AG04450 (cell line): ENCODE measurements around the gene DOP1A. TPM values are rescaled to one million over a fixed set of nuclear protein-coding genes. Genes with fewer than 3 reads are reported as not detected.

Experiments used
- CTCF ChIA-PET: fragments of 300-600, 350-600 bp; formaldehyde crosslinking; extraction: SDS; loops from one replicate; lab custom pipeline; 2022; ENCODE audit warnings: antibody characterized with exemption, inconsistent platforms; lab: Charles Lee
- POLR2A ChIA-PET: fragments of 350-600 bp; formaldehyde crosslinking; extraction: SDS; loops from one replicate; lab custom pipeline; 2021; ENCODE audit warnings: antibody characterized with exemption, inconsistent platforms; lab: Yijun Ruan, JAX
- DNase-seq: peaks from one replicate; pipeline ENCODE4 v3.0.0-alpha.2; 2011; ENCODE audit warnings: low read depth, low spot score
- H3K27ac ChIP-seq: one replicate; pipeline ENCODE4 v1.5.1; 2012; ENCODE audit warnings: low read depth, low read length, control low read depth
- H3K27me3 ChIP-seq: one replicate; pipeline ENCODE4 v1.6.0; 2012; ENCODE audit warnings: low read length; ENCODE audit not compliant: control insufficient read depth, insufficient read depth
- H3K4me3 ChIP-seq: 2 replicates; pipeline ENCODE4 v1.5.1; 2011; ENCODE audit warnings: mild to moderate bottlenecking, low read depth, low read length, control low read depth
- H3K9me3 ChIP-seq: 2 replicates; pipeline ENCODE4 v1.5.1; 2012; ENCODE audit warnings: low read length; ENCODE audit not compliant: control insufficient read depth, insufficient read depth
- polyA plus RNA-seq: library from polyadenylated mRNA; depleted of rRNA; stranded (reverse); fragments of >200 nt; gene quantifications from 2 replicates; pipeline ENCODE4 v1.2.3, GENCODE V29; 2011
- TF ChIP-seq, protein P1 (sequence below): IDR thresholded peaks from 2 replicates; pipeline ENCODE4 v1.5.1; 2011; ENCODE audit warnings: low read depth, low read length, control low read depth, inconsistent platforms

The DOP1A gene
- polyA plus RNA-seq, 1 experiment, result 14.6 TPM

GRCh38 chr6:83072726-83073125 is 5.3 kb downstream of the DOP1A start:
- DNase-seq, result no peak
- H3K27me3 ChIP-seq, result no peaks in the 10 kb centered on the region
- ChIA-PET CTCF (interaction anchor here (0.6 to 9.1 kb wide), 4 partner anchors 15 to 437 kb away, joined by 3 to 384 read pairs (median 6); partner anchors contain the start of gene PRSS35), POLR2A (no interaction called here)
- H3K4me3 ChIP-seq, result no peak overlapping the region
- TF ChIP-seq, protein P1, sequence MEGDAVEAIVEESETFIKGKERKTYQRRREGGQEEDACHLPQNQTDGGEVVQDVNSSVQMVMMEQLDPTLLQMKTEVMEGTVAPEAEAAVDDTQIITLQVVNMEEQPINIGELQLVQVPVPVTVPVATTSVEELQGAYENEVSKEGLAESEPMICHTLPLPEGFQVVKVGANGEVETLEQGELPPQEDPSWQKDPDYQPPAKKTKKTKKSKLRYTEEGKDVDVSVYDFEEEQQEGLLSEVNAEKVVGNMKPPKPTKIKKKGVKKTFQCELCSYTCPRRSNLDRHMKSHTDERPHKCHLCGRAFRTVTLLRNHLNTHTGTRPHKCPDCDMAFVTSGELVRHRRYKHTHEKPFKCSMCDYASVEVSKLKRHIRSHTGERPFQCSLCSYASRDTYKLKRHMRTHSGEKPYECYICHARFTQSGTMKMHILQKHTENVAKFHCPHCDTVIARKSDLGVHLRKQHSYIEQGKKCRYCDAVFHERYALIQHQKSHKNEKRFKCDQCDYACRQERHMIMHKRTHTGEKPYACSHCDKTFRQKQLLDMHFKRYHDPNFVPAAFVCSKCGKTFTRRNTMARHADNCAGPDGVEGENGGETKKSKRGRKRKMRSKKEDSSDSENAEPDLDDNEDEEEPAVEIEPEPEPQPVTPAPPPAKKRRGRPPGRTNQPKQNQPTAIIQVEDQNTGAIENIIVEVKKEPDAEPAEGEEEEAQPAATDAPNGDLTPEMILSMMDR, result no peak
- H3K27ac ChIP-seq, result no peak overlapping the region
- no peaks in the 10 kb centered on the region for H3K9me3 ChIP-seq

GRCh38 chr6:83073615-83074014 is 6.1 kb downstream of the DOP1A start:
- ChIA-PET CTCF (interaction anchor here (1.3 to 3.0 kb wide), 2 partner anchors 7 to 141 kb away, joined by 3 to 42 read pairs; partner anchors contain the start of genes DOP1A and UBE3D), POLR2A (no interaction called here)
- DNase-seq, result no peak
- Histone ChIP-seq H3K27me3 (no peaks in the 10 kb centered on the region), H3K27ac (no peak overlapping the region), H3K4me3 (no peak overlapping the region), H3K9me3 (no peaks in the 10 kb centered on the region)
- TF ChIP-seq, protein P1, result no peak

- Histone ChIP-seq H3K9me3 (no peaks in the 10 kb centered on the region), H3K4me3 (no peak overlapping the region), H3K27ac (no peak overlapping the region), H3K27me3 (no peaks in the 10 kb centered on the region)
- TF ChIP-seq, protein P1, result no peak
- DNase-seq, result no peak
- POLR2A ChIA-PET, result no interaction called here
- CTCF ChIA-PET, result interaction anchor here (1.6 to 5.2 kb wide), 2 partner anchors 17 to 131 kb away, joined by 7 to 52 read pairs; partner anchors contain the start of genes DOP1A and UBE3D
Observed at GRCh38 chr6:83083476-83083875, 16.0 kb downstream of the DOP1A start.

DNA sequence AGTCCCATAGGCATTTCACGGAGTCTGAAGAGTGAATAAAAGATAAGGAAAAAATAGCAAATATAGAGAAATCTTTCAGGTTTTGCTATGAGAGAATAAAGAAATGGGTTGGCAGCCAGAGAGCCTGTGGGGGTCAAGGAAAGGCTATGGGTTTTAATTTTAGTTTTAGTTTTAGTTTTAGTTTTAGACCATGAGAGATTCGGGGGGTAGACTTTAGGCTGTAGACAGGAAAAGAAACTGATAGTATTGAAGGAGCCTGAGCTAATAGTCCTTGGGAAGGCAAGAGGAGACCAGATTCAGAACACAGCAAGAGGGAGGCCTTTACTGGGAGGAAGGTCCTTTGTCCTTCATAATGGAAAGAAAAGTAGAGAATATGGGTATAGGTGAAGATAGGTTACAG is 19.3 kb downstream of the DOP1A start:
- Histone ChIP-seq H3K27me3 (no peaks in the 10 kb centered on the region), H3K4me3 (no peak overlapping the region), H3K9me3 (no peaks in the 10 kb centered on the region), H3K27ac (no peak overlapping the region)
- TF ChIP-seq, protein P1, result no peak
- CTCF ChIA-PET, result interaction anchor here (5.2 kb wide), 1 partner anchor 20 kb away, joined by 52 read pairs; the partner anchor contains the start of genes DOP1A and UBE3D
- DNase-seq, result no peak
- POLR2A ChIA-PET, result no interaction called here

DNA sequence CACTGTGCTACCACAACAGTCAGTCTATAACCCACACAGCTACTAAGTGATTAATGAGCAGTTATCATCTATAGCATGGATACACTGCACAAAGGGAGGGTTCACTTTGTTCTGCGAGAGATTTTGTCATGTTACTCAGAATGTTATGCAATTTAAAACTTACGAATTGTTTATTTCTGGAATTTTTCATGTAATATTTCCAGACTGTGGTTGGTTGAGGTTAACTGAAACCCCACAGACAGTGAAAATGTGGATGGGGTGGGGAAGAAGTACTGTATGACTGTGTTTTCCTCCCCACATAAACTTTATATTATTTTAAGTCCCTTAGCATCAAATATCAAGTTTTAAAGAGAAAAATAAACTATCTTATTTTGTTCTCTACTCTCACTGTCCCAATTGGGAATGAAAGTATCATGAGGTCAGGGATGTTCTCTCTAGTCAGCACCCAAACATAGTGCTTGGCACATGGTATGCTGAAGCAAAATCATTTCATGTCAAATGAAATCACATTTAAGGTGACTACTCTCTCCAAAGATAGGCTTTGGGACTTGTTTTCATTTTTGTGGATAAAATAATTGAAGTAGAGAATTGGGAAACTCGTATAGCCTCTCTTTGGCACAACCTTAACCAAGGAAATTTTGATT is 25.4 kb downstream of the DOP1A start:
- no peaks in the 10 kb centered on the region for H3K9me3 ChIP-seq
- no peaks in the 10 kb centered on the region for H3K27me3 ChIP-seq
- no peak overlapping the region for H3K4me3 ChIP-seq
- DNase-seq, result no peak
- POLR2A ChIA-PET, result no interaction called here
- TF ChIP-seq, protein P1, result no peak
- H3K27ac ChIP-seq, result no peak overlapping the region
- CTCF ChIA-PET, result interaction anchor here (0.7 to 3.3 kb wide), 3 partner anchors 27 to 425 kb away, joined by 3 to 33 read pairs (median 4); partner anchors contain the start of genes DOP1A and UBE3D
